Globus pallidus (tissue), 1 donor: ENCODE measurements around the gene LMNTD1.
"Not testable (repeated sequence)": the region's sequence is repeated elsewhere in the genome, so short reads cannot be mapped to it uniquely, and the experiment has no call there.

Experiments
- DNase-seq: peaks from one replicate; pipeline ENCODE4 v3.0.0-alpha.2; 2015; ENCODE audit warnings: low spot score

LMNTD1 gene

GRCh38 chr12:25433024-25433423 is 120.1 kb downstream of the LMNTD1 start:
- DNase-seq = no peak

- no peak for DNase-seq
These were observed 125.5 kb downstream of the LMNTD1 start for GRCh38 chr12:25427337-25428249.

DNA sequence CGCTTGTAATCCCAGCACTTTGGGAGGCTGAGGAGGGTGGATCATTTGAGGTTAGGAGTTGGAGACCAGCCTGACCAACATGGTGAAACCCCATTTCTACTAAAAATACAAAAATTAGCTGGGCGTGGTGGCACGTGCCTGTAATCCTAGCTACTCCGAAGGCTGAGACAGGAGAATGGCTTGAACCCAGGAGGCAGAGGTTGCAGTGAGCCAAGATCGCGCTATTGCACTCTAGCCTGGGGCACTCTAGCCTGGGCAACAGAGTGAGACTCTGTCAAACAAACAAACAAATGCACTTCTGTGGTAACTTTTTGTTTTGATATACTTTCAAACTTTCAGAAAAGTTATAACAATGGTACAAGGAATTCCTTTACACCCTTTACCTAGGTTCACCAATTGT is 126.3 kb downstream of the LMNTD1 start:
- not testable (repeated sequence) for DNase-seq
